ENCODE results near the gene SLC44A4.
"Not testable (repeated sequence)": the region's sequence is repeated elsewhere in the genome, so short reads cannot be mapped to it uniquely, and the experiment has no call there.

The SLC44A4 gene

DNA sequence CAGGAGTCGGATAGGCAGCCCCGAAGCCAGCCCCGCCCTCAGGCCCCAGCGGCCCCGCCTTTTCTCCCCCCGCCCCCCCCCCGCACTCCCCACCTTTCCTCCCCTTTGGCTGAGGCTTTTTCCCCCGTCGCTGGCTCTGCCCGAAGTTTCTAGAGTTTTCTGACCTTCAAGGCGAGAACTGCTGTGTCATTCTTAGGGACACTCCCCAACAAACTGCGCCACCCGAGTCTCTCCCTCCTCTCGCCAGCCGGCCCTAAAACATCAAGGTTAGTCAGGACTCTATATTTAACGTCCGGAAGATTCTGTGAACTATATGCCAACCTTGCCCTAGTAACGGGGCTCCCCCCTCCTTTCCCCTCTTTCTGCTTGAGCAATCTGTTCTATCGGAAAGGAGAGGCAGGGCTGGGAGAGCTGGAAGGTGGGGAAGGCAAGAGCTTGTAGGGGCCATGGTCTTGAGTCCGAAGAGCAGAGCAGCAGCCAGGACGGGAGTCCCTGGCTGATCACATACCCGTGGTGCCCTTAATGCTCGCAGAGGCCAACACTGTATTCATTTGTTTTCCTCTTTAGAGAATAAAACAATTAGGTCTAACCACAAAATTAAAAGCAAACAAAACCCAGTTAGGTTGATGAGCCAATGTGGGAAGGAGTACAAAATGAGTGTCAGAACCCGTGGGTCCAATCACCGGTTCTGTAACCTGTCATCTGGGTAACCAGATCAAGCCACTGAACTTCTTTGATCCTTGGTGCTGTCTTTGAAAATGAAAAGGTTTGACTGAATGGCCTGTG lies 56.6 kb downstream of the SLC44A4 start:
- TF ChIP-seq, protein P1, sequence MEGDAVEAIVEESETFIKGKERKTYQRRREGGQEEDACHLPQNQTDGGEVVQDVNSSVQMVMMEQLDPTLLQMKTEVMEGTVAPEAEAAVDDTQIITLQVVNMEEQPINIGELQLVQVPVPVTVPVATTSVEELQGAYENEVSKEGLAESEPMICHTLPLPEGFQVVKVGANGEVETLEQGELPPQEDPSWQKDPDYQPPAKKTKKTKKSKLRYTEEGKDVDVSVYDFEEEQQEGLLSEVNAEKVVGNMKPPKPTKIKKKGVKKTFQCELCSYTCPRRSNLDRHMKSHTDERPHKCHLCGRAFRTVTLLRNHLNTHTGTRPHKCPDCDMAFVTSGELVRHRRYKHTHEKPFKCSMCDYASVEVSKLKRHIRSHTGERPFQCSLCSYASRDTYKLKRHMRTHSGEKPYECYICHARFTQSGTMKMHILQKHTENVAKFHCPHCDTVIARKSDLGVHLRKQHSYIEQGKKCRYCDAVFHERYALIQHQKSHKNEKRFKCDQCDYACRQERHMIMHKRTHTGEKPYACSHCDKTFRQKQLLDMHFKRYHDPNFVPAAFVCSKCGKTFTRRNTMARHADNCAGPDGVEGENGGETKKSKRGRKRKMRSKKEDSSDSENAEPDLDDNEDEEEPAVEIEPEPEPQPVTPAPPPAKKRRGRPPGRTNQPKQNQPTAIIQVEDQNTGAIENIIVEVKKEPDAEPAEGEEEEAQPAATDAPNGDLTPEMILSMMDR (IDR thresholded peaks at IDR 0.05; ENCODE audit: insufficient read depth, low read depth, low read length, missing control alignments) = no peak
- H3K4me3 ChIP-seq (ENCODE audit: low read depth, low read length) = peak overlapping the region; percentile 91
- peak; percentile 73 for DNase-seq (ENCODE audit: low read depth)

DNA sequence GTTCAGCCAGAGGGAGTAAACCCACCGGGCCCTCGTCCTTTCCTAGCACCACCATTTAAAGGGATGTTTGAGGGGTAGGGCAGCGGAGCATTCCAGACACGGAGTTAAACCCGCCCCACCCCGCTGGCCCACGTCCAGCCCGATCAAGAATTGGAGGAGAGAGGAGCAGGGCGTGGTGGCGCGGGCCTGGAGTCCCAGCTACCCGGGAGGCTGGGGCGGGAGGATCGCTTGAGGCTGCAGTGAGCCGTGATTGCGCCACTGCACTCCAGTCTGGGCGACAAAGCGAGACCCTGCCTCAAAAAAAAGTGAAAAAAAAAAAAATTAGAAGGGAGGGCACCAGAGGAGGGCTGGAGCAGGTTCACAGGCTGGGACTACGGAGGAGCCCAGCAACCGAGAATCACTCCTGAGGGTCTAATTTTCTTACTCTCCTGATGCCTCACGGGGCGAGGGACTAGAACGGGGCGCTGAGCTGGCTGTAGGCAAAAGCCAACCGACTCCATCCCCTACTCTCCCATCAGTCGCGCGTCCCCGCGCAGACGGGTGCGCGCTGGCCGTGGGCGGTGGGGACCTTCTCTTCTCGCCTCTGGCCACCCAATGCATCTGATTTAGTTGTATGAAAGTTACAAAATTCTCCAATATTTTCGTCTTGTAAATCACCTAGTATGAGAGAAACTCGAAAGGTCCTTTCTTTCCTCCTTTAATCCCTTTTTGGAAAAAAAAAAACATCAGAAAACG lies 57.3 kb downstream of the SLC44A4 start:
- H3K4me3 ChIP-seq (ENCODE audit: low read depth, low read length) = peak overlapping the region; percentile 91
- TF ChIP-seq, protein P1 (IDR thresholded peaks at IDR 0.05; ENCODE audit: insufficient read depth, low read depth, low read length, missing control alignments) = no peak
- peak; percentile 69 for DNase-seq (ENCODE audit: low read depth)

DNA sequence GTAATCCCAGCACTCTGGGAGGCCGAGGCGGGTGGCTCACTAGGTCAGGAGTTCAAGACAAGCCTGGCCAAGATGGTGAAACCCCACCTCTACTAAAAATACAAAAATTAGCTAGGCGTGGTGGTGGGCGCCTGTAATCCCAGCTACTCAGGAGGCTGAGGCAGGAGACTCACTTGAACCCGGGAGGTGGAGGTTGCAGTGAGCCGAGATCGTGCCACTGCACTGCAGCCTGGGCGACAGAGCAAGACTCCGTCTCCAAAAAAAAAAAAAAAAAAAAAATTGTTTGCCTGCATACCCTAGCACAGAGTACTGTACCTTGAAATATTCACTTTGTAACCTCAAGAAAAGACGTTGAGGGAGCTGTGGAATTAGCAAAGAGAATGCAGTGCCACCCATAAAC lies 58.4 kb downstream of the SLC44A4 start:
- not testable (repeated sequence) for DNase-seq (ENCODE audit: low read depth); H3K4me3 ChIP-seq (ENCODE audit: low read depth, low read length)

DNA sequence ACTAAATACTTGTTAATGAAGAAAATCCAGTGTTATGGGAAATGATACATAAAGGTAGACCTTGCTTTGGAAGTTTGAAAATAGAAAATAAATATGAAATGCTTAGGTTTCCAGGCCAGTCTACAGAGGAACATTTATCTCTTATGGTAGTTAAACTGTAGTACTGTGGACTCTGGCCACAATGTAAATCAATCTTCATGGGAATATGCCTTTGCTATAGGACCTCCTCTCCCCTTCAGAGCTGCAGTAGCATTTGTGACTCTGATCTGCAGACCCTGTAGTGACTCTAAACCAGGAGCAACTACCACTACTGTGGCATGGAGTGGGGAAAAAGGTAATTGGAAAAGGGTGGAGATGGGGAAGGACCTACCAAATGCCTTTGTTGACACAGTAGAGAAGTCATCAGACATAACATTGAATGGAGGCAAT lies 58.9 kb downstream of the SLC44A4 start:
- TF ChIP-seq, protein P1 (IDR thresholded peaks at IDR 0.05; ENCODE audit: insufficient read depth, low read depth, low read length, missing control alignments) = no peak
- no peak for DNase-seq (ENCODE audit: low read depth)
- no peak overlapping the region for H3K4me3 ChIP-seq (ENCODE audit: low read depth, low read length)

DNA sequence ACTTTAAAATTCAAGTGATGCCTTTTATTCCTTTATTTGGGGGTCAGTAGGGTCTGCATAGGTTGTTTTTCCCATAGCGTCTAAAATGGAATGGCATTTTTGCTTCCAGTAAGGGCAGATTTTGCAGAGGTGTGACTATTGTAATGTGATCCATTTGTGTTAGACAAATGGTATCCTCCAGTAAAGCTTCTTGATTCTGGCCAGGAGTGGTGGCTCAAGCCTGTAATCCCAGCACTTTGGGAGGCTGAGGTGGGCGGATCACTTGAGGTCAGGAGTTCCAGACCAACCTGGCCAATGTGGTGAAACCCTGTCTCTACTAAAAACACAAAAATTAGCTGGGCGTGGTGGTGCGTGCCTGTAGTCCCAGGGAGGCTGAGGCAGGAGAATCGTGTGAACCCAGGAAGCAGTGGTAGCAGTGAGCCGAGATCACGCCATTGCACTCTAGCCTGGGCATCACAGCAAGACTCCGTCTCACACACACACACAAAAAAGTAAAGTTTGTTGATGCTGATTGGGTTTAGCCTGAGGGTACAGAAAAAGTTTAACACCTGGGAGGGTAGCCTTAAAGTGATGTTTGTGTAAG lies 60.8 kb downstream of the SLC44A4 start:
- peak overlapping the region; percentile 11; the same call in 1 of the 2 replicates for H3K4me3 ChIP-seq (ENCODE audit: low read depth, low read length)
- DNase-seq (ENCODE audit: low read depth) = not testable (repeated sequence)

DNA sequence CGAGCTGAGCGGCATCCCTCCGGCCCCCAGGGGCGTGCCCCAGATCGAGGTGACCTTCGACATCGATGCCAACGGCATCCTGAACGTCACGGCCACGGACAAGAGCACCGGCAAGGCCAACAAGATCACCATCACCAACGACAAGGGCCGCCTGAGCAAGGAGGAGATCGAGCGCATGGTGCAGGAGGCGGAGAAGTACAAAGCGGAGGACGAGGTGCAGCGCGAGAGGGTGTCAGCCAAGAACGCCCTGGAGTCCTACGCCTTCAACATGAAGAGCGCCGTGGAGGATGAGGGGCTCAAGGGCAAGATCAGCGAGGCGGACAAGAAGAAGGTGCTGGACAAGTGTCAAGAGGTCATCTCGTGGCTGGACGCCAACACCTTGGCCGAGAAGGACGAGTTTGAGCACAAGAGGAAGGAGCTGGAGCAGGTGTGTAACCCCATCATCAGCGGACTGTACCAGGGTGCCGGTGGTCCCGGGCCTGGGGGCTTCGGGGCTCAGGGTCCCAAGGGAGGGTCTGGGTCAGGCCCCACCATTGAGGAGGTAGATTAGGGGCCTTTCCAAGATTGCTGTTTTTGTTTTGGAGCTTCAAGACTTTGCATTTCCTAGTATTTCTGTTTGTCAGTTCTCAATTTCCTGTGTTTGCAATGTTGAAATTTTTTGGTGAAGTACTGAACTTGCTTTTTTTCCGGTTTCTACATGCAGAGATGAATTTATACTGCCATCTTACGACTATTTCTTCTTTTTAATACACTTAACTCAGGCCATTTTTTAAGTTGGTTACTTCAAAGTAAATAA lies 61.5 kb downstream of the SLC44A4 start:
- peak overlapping the region; percentile 11 for H3K4me3 ChIP-seq (ENCODE audit: low read depth, low read length)

DNA sequence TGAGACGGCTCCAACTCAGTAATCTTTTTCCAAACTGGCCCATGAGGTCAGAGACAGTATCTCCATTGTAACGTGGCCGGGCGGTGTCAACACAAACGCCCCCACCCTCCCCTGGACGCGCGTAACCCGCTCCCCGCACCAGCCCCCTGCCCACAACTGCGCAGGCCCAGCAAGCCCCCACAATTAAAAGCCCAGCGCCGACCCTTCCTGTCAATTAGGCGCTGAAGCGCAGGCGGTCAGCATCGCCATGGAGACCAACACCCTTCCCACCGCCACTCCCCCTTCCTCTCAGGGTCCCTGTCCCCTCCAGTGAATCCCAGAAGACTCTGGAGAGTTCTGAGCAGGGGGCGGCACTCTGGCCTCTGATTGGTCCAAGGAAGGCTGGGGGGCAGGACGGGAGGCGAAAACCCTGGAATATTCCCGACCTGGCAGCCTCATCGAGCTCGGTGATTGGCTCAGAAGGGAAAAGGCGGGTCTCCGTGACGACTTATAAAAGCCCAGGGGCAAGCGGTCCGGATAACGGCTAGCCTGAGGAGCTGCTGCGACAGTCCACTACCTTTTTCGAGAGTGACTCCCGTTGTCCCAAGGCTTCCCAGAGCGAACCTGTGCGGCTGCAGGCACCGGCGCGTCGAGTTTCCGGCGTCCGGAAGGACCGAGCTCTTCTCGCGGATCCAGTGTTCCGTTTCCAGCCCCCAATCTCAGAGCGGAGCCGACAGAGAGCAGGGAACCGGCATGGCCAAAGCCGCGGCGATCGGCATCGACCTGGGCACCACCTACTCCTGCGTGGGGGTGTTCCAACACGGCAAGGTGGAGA lies 63.6 kb downstream of the SLC44A4 start, which contains the start of the genes HSPA1A and HSPA1L:
Gene HSPA1A, plus strand, starts transcription at position 519 of the 814 bp plus-strand sequence. Its CDS starts 214 bp downstream, at position 733.
Gene HSPA1L, minus strand, starts transcription at position 259 of the 814 bp plus-strand sequence. CDS start 3,311 bp downstream, outside the sequence.
- DNase-seq (ENCODE audit: low read depth) = peak; percentile 84
- peak within 1 kb of the TSS; percentile 90 for H3K4me3 ChIP-seq (ENCODE audit: low read depth, low read length)
- TF ChIP-seq, protein P1 (IDR thresholded peaks at IDR 0.05; ENCODE audit: insufficient read depth, low read depth, low read length, missing control alignments) = no peak

More for the DNA sequence above, 61.5 kb downstream of the SLC44A4 start:
- DNase-seq (ENCODE audit: low read depth) = not testable (repeated sequence)

Data from GM12865 (cell line).